ENCODE data around the gene MYL2. TPM values are rescaled to one million over a fixed set of nuclear protein-coding genes. Genes with fewer than 3 reads are reported as not detected.

Gene MYL2
- total RNA-seq, 2 experiments from 2014 or later, result not detected

DNA sequence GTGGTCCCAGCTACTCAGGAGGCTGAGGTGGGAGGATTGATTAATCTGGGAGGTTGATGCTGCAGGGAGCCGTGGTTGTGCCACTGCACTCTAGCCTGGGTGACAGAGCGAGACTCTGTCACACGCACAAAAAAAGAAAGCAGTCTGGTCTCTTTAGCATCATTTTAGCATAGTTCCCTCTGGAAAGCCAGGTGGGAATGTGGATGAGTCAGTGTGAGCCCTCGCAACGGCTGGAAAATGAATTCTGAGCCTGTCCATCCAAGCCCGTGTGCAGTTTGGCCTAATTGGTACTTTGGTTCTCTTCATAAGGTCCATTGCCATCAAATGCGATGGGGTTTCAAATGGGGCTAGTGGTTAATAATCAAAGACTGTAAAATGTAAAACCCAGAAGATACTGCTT is 2.4 kb downstream of the MYL2 start:
- no peak overlapping the region for H3K4me3 Mint-ChIP-seq
- CTCF ChIA-PET, result no interaction called here

DNA sequence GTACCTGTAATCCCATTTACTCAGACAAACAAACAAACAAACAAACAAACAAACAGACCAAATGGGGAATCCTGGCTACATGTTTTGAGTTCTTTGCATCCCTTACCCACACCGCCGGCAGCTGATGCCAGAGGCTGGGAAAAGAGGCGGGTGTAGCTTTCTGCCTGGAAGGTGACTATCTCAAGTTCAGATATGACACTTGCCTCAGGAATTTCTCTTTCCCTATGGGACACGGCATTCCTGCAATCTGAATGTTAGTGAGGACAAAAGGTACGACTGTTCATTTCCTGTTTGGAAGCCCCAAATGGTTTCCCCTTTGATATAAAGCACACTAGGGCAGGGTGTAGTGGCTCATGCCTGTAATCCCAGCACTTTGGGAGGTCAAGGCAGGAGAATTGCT is 2.9 kb downstream of the MYL2 start:
- no peaks in the 10 kb centered on the region for H3K4me1 Mint-ChIP-seq (ENCODE audit: low read depth)
- POLR2A ChIA-PET, result no interaction called here
- no peaks in the 10 kb centered on the region for H3K9me3 Mint-ChIP-seq
- no peak for DNase-seq
- H3K27ac Mint-ChIP-seq, result no peak overlapping the region
- H3K36me3 Mint-ChIP-seq (ENCODE audit: low read depth), result no peaks in the 10 kb centered on the region
- no peak for TF ChIP-seq CTCF (IDR thresholded peaks at IDR 0.05)
- no peak overlapping the region for H3K4me3 Mint-ChIP-seq
- no peaks in the 10 kb centered on the region for H3K27me3 Mint-ChIP-seq
- CTCF ChIA-PET, result no interaction called here
- intact Hi-C loops (cut with micrococcal nuclease), result no loop called here
- ATAC-seq, result no peak

More for the DNA sequence above, 2.4 kb downstream of the MYL2 start:
- no peak for ATAC-seq
- Mint-ChIP-seq H3K4me1 (ENCODE audit: low read depth) (no peaks in the 10 kb centered on the region), H3K27ac (no peak overlapping the region), H3K36me3 (ENCODE audit: low read depth) (no peaks in the 10 kb centered on the region), H3K9me3 (no peaks in the 10 kb centered on the region), H3K27me3 (no peaks in the 10 kb centered on the region)
- TF ChIP-seq CTCF (IDR thresholded peaks at IDR 0.05), result no peak
- intact Hi-C loops (cut with micrococcal nuclease), result no loop called here
- DNase-seq, result no peak
- POLR2A ChIA-PET, result no interaction called here

- Mint-ChIP-seq H3K4me1 (ENCODE audit: low read depth) (no peaks in the 10 kb centered on the region), H3K27me3 (peaks cover 1% of the 10 kb centered on the region), H3K36me3 (ENCODE audit: low read depth) (no peaks in the 10 kb centered on the region), H3K27ac (no peak overlapping the region), H3K4me3 (no peak overlapping the region), H3K9me3 (no peaks in the 10 kb centered on the region)
- no peak for TF ChIP-seq CTCF (IDR thresholded peaks at IDR 0.05)
- CTCF ChIA-PET, result no interaction called here
- POLR2A ChIA-PET, result no interaction called here
- DNase-seq (no peak), ATAC-seq (no peak)
- intact Hi-C loops (cut with micrococcal nuclease), result no loop called here
These were observed 4.0 kb downstream of the MYL2 start for GRCh38 chr12:110916295-110916875.

GRCh38 chr12:110913119-110914056 is 7.0 kb downstream of the MYL2 start:
- no peak for ATAC-seq
- no peaks in the 10 kb centered on the region for H3K36me3 Mint-ChIP-seq (ENCODE audit: low read depth)
- H3K9me3 Mint-ChIP-seq, result no peaks in the 10 kb centered on the region
- H3K27me3 Mint-ChIP-seq, result peaks cover 4% of the 10 kb centered on the region
- H3K4me3 Mint-ChIP-seq, result no peak overlapping the region
- no peak for DNase-seq
- ChIA-PET POLR2A (no interaction called here), CTCF (no interaction called here)
- intact Hi-C loops (cut with micrococcal nuclease), result no loop called here
- no peaks in the 10 kb centered on the region for H3K4me1 Mint-ChIP-seq (ENCODE audit: low read depth)
- no peak for TF ChIP-seq CTCF (IDR thresholded peaks at IDR 0.05)
- H3K27ac Mint-ChIP-seq, result no peak overlapping the region

GRCh38 chr12:110912263-110912662 is 8.1 kb downstream of the MYL2 start:
- no peak for ATAC-seq
- intact Hi-C loops (cut with micrococcal nuclease), result no loop called here
- Mint-ChIP-seq H3K4me1 (ENCODE audit: low read depth) (no peaks in the 10 kb centered on the region), H3K9me3 (no peaks in the 10 kb centered on the region), H3K27ac (no peak overlapping the region), H3K36me3 (ENCODE audit: low read depth) (no peaks in the 10 kb centered on the region), H3K4me3 (no peak overlapping the region), H3K27me3 (peaks cover 4% of the 10 kb centered on the region)
- ChIA-PET POLR2A (no interaction called here), CTCF (no interaction called here)
- TF ChIP-seq CTCF (IDR thresholded peaks at IDR 0.05), result no peak
- DNase-seq, result no peak
